HG03520 (cell line): ENCODE results near the gene NYAP2.

Experiments
- ATAC-seq: cut with Tn5 transposase; IDR thresholded peaks from one replicate; pipeline ENCODE4 v1.9.1; 2021; ENCODE audit warnings: mild to moderate bottlenecking, moderate library complexity; ENCODE audit not compliant: unreplicated experiment

The NYAP2 gene

GRCh38 chr2:225479386-225479785 is 79.9 kb downstream of the NYAP2 start:
- no peak for ATAC-seq

- ATAC-seq: no peak
Measured at GRCh38 chr2:225484751-225485150, 85.2 kb downstream of the NYAP2 start.

GRCh38 chr2:225486236-225486635 is 86.7 kb downstream of the NYAP2 start:
- no peak for ATAC-seq

GRCh38 chr2:225487878-225488416 is 88.4 kb downstream of the NYAP2 start:
- no peak for ATAC-seq

GRCh38 chr2:225488743-225489142 is 89.2 kb downstream of the NYAP2 start:
- ATAC-seq: peak; percentile 56

- ATAC-seq: no peak
Measured at GRCh38 chr2:225493420-225494099, 94.0 kb downstream of the NYAP2 start.

GRCh38 chr2:225494100-225494459 is 94.6 kb downstream of the NYAP2 start:
- no peak for ATAC-seq

- no peak for ATAC-seq
Measured at GRCh38 chr2:225495706-225496105, 96.2 kb downstream of the NYAP2 start.

- ATAC-seq: no peak
Measured at GRCh38 chr2:225496568-225496967, 97.1 kb downstream of the NYAP2 start.

- no peak for ATAC-seq
Measured at GRCh38 chr2:225497166-225497565, 97.7 kb downstream of the NYAP2 start.

- ATAC-seq: no peak
Measured at GRCh38 chr2:225501022-225501421, 101.5 kb downstream of the NYAP2 start.

GRCh38 chr2:225502971-225503370 is 103.5 kb downstream of the NYAP2 start:
- no peak for ATAC-seq

- no peak for ATAC-seq
Measured at GRCh38 chr2:225510796-225511195, 111.3 kb downstream of the NYAP2 start.

GRCh38 chr2:225512469-225512868 is 113.0 kb downstream of the NYAP2 start:
- no peak for ATAC-seq

- ATAC-seq: no peak
Measured at GRCh38 chr2:225512876-225513540, 113.5 kb downstream of the NYAP2 start.

- ATAC-seq: no peak
Measured at GRCh38 chr2:225515033-225515432, 115.5 kb downstream of the NYAP2 start.

GRCh38 chr2:225526760-225527390 is 127.4 kb downstream of the NYAP2 start:
- ATAC-seq: no peak

GRCh38 chr2:225531559-225531958 is 132.0 kb downstream of the NYAP2 start:
- no peak for ATAC-seq

- no peak for ATAC-seq
Measured at GRCh38 chr2:225532096-225532495, 132.6 kb downstream of the NYAP2 start.

- ATAC-seq: no peak
Measured at GRCh38 chr2:225534037-225534436, 134.5 kb downstream of the NYAP2 start.

- ATAC-seq: no peak
Measured at GRCh38 chr2:225534697-225535096, 135.2 kb downstream of the NYAP2 start.

- ATAC-seq: no peak
Measured at GRCh38 chr2:225536036-225536435, 136.5 kb downstream of the NYAP2 start.
